Ovary (tissue), 3 donors: ENCODE results near the gene ITGB2.

ENCODE experiments used
- CTCF ChIP-seq, 3 donors: fragments of 450-650 bp in 2 of 3; fragments of 200-600 bp in 1 of 3; IDR thresholded peaks; one replicate each; pipeline versions ENCODE4 v1.5.1 to v1.8.0; 2016 to 2022; ENCODE audit warnings: antibody characterized with exemption in 3 of 3, mild to moderate bottlenecking in 1 of 3
- EP300 ChIP-seq: sonication (generic); formaldehyde crosslinking; IDR thresholded peaks from one replicate; pipeline ENCODE4 v1.6.1; 2017; ENCODE audit warnings: antibody characterized with exemption
- POLR2A ChIP-seq: fragments of 450-650 bp; IDR thresholded peaks from one replicate; pipeline ENCODE4 v1.6.1; 2017; ENCODE audit warnings: antibody characterized with exemption, mild to moderate bottlenecking, moderate library complexity
- donor health status: DM: no; HTN: no; CAD: no.

GRCh38 chr21:44933199-44933917, 12.7 kb upstream of the ITGB2 start:
- TF ChIP-seq CTCF (IDR thresholded peaks at IDR 0.05) (no peak), POLR2A (no peak), EP300 (no peak)
